ENCODE results near the gene DAPK2. TPM values are rescaled to one million over a fixed set of nuclear protein-coding genes. Genes with fewer than 3 reads are reported as not detected.

The DAPK2 gene
- polyA plus RNA-seq, 1 of the 3 experiments (the other 2 are of a cell fraction): 1.4 TPM

- ChIA-PET CTCF (interaction anchor here (0.7 to 1.3 kb wide), 3 partner anchors 12 to 38 kb away, joined by 3 to 5 read pairs (median 3); partner anchors contain the start of gene DAPK2), POLR2A (no interaction called here)
- no peaks in the 10 kb centered on the region for H3K36me3 ChIP-seq (replicated peaks in 1 of 2; ENCODE audit: control insufficient read depth in 1 of 2, insufficient read depth in 2 of 2, low read length in 1 of 2)
These were observed 16.7 kb downstream of the DAPK2 start for GRCh38 chr15:64029633-64030032.

More at GRCh38 chr15:64029633-64030032, 16.7 kb downstream of the DAPK2 start:
- DNase-seq: no peak
- Histone ChIP-seq H3K9me3 (no peaks in the 10 kb centered on the region), H3K4me3 (ENCODE audit: low read depth in 2 of 2, low read length in 1 of 2) (no peak overlapping the region), H4K20me1 (ENCODE audit: insufficient read depth) (no peaks in the 10 kb centered on the region), H3K4me1 (ENCODE audit: control insufficient read depth in 1 of 2, insufficient read depth in 2 of 2, low read depth in 1 of 2, low read length in 1 of 2) (no peaks in the 10 kb centered on the region; a peak in 1 of 4 replicates), H3K27me3 (ENCODE audit: insufficient read depth) (no peaks in the 10 kb centered on the region), H3K27ac (ENCODE audit: low read depth in 2 of 2, low read length in 1 of 2) (no peak overlapping the region), H2AFZ (ENCODE audit: low read depth) (no peak overlapping the region), H3K9me2 (no peaks in the 10 kb centered on the region), H3K79me2 (ENCODE audit: insufficient read depth) (no peaks in the 10 kb centered on the region), H3K4me2 (no peak overlapping the region), H3F3A (replicated peaks; ENCODE audit: insufficient read depth) (peaks cover 4% of the 10 kb centered on the region), H3K9ac (no peak overlapping the region)
- no peak for TF ChIP-seq RAD21 (IDR thresholded peaks at IDR 0.05; ENCODE audit: low read length)
- TF ChIP-seq ZBTB33 (IDR thresholded peaks at IDR 0.05; ENCODE audit: borderline replicate concordance, low read depth): no peak
- no peak for TF ChIP-seq RXRA (IDR thresholded peaks at IDR 0.05; ENCODE audit: borderline replicate concordance, low read depth)
- no peak for TF ChIP-seq MEF2A (IDR thresholded peaks at IDR 0.05; ENCODE audit: borderline replicate concordance, low read depth)
- TF ChIP-seq FOXJ3 (CRISPR knock-in tag; IDR thresholded peaks at IDR 0.05): no peak
- TF ChIP-seq MAX (IDR thresholded peaks at IDR 0.05; ENCODE audit: low read depth): no peak
- TF ChIP-seq IRF3 (IDR thresholded peaks at IDR 0.05; ENCODE audit: low read depth, low read length): no peak
- TF ChIP-seq USF1 (IDR thresholded peaks at IDR 0.05; ENCODE audit: borderline replicate concordance, low read depth): no peak
- TF ChIP-seq NFIC (IDR thresholded peaks at IDR 0.05; ENCODE audit: borderline replicate concordance): no peak
- TF ChIP-seq CTCF (IDR thresholded peaks at IDR 0.05): no peak
- no peak for TF ChIP-seq PBX3 (IDR thresholded peaks at IDR 0.05)
- WGBS (ENCODE audit: low lambda C conversion rate): 100% methylated on average over 4 of the region's 4 CpGs

Measured in SK-N-SH (cell line).